Measurements from ENCODE around the gene GOLGA7B. TPM values are rescaled to one million over a fixed set of nuclear protein-coding genes. Genes with fewer than 3 reads are reported as not detected.

Gene GOLGA7B
- total and polyA plus RNA-seq, 9 of the 15 experiments (the other 6 are each of a cell fraction or from before 2014, with no cell fraction given): 0.03 to 0.07 (median 0.04) TPM; not detected in 3

DNA sequence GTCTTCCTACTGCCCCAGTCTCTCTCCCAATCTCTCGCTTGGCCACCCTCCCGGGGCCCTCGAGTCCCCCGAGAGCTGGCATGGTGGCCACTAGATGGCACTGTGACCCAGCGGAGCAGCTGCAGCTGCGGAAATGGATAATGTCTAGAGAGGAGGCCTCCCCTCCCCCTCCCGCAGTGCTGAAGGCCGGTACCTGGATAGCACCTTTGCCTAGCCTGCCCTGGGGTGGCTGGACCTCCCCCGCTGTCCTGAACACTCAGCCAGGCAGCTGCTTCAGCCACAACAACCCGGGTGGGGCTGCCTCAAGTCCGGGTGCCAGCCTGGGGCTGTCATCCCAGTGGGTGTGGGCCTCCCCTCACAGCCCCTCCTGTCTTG lies 65.2 kb downstream of the GOLGA7B start (continued):
- TF ChIP-seq SAFB2 (IDR thresholded peaks at IDR 0.05; ENCODE audit: borderline replicate concordance, low read depth, low read length, severe bottlenecking) (no peak), TCF7 (IDR thresholded peaks at IDR 0.05; ENCODE audit: borderline replicate concordance) (no peak), NR2C2 (CRISPR knock-in tag; IDR thresholded peaks at IDR 0.05) (no peak), NR2C2 (tag; IDR thresholded peaks at IDR 0.05) (no peak), TAF1 (IDR thresholded peaks at IDR 0.05; ENCODE audit: control insufficient read depth, extremely low read depth, insufficient read depth, low read length, severe bottlenecking) (no peak), SMC3 (conservative IDR thresholded peaks at IDR 0.05; ENCODE audit: insufficient read depth, low read depth, low read length) (peak; percentile 73), YY1 (IDR thresholded peaks at IDR 0.05; ENCODE audit: borderline replicate concordance in 1 of 3, control insufficient read depth in 1 of 3, extremely low read depth in 1 of 3, insufficient read depth in 3 of 3, insufficient read length in 1 of 3, insufficient replicate concordance in 2 of 3, low read depth in 1 of 3, low read length in 2 of 3) (peak in 1 of 3 experiments; percentile 11), ETV1 (tag; conservative IDR thresholded peaks at IDR 0.05; ENCODE audit: low read depth) (peak; percentile 87), TBL1XR1 (IDR thresholded peaks at IDR 0.05; ENCODE audit: low read length in 2 of 2) (no peak), NFIC (IDR thresholded peaks at IDR 0.05) (peak; percentile 13; the same call in 1 of the 2 replicates), STAG1 (CRISPR knock-in tag; IDR thresholded peaks at IDR 0.05; ENCODE audit: borderline replicate concordance) (peak; percentile 42; the same call in 1 of the 2 replicates), OTX1 (CRISPR knock-in tag; IDR thresholded peaks at IDR 0.05) (no peak), TFAM (CRISPR knock-in tag; conservative IDR thresholded peaks at IDR 0.05) (no peak), BRD4 (IDR thresholded peaks at IDR 0.05) (no peak), ZNF311 (CRISPR knock-in tag; IDR thresholded peaks at IDR 0.05) (no peak), TAF7 (tag; IDR thresholded peaks at IDR 0.05) (no peak), FOS (IDR thresholded peaks at IDR 0.05; ENCODE audit: extremely low read depth, insufficient read length) (no peak)
- TF ChIP-seq, protein P1, sequence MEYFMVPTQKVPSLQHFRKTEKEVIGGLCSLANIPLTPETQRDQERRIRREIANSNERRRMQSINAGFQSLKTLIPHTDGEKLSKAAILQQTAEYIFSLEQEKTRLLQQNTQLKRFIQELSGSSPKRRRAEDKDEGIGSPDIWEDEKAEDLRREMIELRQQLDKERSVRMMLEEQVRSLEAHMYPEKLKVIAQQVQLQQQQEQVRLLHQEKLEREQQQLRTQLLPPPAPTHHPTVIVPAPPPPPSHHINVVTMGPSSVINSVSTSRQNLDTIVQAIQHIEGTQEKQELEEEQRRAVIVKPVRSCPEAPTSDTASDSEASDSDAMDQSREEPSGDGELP (CRISPR knock-in tag; IDR thresholded peaks at IDR 0.05; ENCODE audit: borderline replicate concordance): peak; percentile 45; the same call in 1 of the 2 replicates
- TF ChIP-seq, protein P2, sequence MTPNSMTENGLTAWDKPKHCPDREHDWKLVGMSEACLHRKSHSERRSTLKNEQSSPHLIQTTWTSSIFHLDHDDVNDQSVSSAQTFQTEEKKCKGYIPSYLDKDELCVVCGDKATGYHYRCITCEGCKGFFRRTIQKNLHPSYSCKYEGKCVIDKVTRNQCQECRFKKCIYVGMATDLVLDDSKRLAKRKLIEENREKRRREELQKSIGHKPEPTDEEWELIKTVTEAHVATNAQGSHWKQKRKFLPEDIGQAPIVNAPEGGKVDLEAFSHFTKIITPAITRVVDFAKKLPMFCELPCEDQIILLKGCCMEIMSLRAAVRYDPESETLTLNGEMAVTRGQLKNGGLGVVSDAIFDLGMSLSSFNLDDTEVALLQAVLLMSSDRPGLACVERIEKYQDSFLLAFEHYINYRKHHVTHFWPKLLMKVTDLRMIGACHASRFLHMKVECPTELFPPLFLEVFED (CRISPR knock-in tag; conservative IDR thresholded peaks at IDR 0.05): no peak
- TF ChIP-seq, protein P3, sequence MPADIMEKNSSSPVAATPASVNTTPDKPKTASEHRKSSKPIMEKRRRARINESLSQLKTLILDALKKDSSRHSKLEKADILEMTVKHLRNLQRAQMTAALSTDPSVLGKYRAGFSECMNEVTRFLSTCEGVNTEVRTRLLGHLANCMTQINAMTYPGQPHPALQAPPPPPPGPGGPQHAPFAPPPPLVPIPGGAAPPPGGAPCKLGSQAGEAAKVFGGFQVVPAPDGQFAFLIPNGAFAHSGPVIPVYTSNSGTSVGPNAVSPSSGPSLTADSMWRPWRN (IDR thresholded peaks at IDR 0.05; ENCODE audit: low read depth): no peak
- TF ChIP-seq, protein P4, sequence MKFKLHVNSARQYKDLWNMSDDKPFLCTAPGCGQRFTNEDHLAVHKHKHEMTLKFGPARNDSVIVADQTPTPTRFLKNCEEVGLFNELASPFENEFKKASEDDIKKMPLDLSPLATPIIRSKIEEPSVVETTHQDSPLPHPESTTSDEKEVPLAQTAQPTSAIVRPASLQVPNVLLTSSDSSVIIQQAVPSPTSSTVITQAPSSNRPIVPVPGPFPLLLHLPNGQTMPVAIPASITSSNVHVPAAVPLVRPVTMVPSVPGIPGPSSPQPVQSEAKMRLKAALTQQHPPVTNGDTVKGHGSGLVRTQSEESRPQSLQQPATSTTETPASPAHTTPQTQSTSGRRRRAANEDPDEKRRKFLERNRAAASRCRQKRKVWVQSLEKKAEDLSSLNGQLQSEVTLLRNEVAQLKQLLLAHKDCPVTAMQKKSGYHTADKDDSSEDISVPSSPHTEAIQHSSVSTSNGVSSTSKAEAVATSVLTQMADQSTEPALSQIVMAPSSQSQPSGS (CRISPR knock-in tag; IDR thresholded peaks at IDR 0.05): no peak
- TF ChIP-seq, protein P5, sequence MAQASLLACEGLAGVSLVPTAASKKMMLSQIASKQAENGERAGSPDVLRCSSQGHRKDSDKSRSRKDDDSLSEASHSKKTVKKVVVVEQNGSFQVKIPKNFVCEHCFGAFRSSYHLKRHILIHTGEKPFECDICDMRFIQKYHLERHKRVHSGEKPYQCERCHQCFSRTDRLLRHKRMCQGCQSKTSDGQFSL (CRISPR knock-in tag; IDR thresholded peaks at IDR 0.05): peak; percentile 87; the same call in 1 of the 2 replicates
- TF ChIP-seq, protein P5 (tag; IDR thresholded peaks at IDR 0.05): no peak

All from K562 (cell line).